ENCODE data around the gene ZFAND3.

ZFAND3 gene

DNA sequence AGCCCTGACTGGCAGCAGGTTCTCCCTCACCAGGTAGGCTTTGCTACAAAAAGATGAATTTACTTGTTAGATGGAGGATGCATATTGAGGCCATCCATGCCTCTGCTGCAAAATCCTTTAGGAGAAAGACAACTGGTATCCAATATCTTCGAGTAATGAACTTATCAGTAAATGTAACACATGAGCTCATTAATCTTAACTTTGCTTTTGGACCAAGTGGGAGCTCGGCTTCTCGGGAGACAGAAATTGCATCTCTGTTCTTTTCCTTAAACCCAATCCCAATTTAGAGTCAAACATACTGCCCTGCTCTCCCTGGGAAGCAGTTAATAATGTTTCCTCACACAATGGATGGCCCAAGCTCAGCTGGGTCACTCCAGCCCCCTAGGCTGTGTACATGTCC, 330.5 kb downstream of the ZFAND3 start:
- ChIA-PET POLR2A (no interaction called here), CTCF (no interaction called here)
- TF ChIP-seq SUZ12 (IDR thresholded peaks at IDR 0.05) (no peak), FOXK2 (IDR thresholded peaks at IDR 0.05) (no peak), TARDBP (IDR thresholded peaks at IDR 0.05) (no peak), FOXM1 (IDR thresholded peaks at IDR 0.05; ENCODE audit: borderline replicate concordance) (no peak), CTBP1 (IDR thresholded peaks at IDR 0.05; ENCODE audit: borderline replicate concordance) (no peak), HDGF (IDR thresholded peaks at IDR 0.05; ENCODE audit: borderline replicate concordance) (no peak), L3MBTL2 (conservative IDR thresholded peaks at IDR 0.05) (no peak), SP1 (IDR thresholded peaks at IDR 0.05) (no peak), FOXA1 (IDR thresholded peaks at IDR 0.05) (no peak), ZNF384 (IDR thresholded peaks at IDR 0.05) (no peak), ARNT (IDR thresholded peaks at IDR 0.05) (no peak), ELF4 (IDR thresholded peaks at IDR 0.05) (no peak), NFRKB (IDR thresholded peaks at IDR 0.05) (no peak), BHLHE40 (IDR thresholded peaks at IDR 0.05; ENCODE audit: borderline replicate concordance) (no peak), LEF1 (IDR thresholded peaks at IDR 0.05; ENCODE audit: borderline replicate concordance) (no peak)
- TF ChIP-seq, protein P1, sequence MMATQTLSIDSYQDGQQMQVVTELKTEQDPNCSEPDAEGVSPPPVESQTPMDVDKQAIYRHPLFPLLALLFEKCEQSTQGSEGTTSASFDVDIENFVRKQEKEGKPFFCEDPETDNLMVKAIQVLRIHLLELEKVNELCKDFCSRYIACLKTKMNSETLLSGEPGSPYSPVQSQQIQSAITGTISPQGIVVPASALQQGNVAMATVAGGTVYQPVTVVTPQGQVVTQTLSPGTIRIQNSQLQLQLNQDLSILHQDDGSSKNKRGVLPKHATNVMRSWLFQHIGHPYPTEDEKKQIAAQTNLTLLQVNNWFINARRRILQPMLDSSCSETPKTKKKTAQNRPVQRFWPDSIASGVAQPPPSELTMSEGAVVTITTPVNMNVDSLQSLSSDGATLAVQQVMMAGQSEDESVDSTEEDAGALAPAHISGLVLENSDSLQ (IDR thresholded peaks at IDR 0.05), result no peak
- DNase-seq (ENCODE audit: extremely low spot score), result no peak

DNA sequence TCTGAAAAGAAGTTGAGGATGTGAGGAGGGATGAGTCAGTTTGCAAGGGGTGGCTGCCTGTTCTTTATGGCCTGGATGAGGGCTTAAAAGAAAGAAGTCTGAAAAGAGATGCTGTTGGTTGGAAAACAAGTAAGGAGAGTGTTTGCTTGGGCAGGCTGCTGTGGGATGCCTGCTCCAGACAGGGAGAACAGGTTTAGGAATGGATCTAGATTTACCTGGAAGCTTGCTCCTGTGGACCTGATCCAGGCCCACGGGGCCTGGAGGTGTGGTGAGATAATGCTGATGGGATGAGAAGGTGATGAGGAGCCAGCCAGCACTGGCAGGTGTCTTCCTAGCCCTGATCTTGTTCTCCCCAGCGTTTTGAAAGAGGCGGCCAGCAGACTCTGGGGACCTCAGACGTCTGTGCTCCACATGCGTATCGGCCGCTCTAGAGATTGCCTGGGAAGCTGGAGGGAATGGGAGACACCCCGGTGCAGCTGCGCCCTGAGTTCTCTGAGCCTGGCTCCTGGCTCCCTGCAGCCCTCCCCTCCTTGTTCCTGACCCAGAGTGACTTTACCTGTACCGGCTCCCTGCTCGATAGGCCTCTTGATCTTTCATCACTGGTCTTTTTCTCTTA, 331.3 kb downstream of the ZFAND3 start:
- POLR2A ChIA-PET, result no interaction called here

DNA sequence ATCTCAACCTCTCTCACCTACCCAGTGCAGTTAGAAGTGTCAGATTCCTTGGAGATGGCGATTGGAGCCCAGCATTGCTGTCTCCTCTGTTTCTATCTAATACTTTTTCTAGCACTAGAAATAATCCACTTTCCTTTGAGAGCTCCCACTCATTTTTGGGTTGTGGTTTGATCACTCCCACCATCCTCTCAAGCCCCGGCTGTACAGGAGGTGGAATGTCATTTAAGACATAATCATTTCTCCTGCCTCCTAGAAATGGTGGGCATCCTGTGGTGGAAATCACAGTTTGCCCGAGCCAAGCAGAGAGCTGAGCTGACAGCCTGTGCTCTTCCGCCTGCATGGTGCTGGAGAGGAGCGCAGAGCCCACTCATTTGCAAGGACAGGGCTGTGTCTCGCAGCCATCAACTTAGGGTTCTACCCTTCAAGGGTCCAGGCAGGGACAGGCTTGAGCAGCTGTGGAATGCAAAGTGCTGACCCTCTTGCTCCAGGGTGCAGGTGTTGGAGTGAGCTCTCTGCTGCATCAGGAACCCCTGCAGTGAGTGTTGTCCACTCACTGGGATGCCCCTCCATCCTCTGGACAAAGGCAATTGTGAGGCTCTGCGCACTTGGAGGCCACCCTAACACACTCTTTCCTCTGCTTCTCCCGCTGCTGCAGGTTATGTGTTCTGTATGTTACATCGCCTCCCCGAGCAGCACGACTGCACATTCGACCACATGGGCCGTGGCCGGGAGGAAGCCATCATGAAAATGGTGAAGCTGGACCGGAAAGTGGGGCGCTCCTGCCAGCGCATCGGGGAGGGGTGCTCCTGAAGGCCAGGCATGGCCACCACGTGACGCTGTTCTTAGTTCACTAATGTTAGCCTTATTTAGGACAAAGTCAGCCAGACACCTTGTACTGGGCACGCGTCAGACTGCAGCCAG, 332.3 kb downstream of the ZFAND3 start:
- ChIA-PET CTCF (no interaction called here), POLR2A (no interaction called here)
- DNase-seq (ENCODE audit: extremely low spot score), result no peak
- TF ChIP-seq FOXM1 (IDR thresholded peaks at IDR 0.05; ENCODE audit: borderline replicate concordance) (no peak), HDGF (IDR thresholded peaks at IDR 0.05; ENCODE audit: borderline replicate concordance) (no peak), TARDBP (IDR thresholded peaks at IDR 0.05) (no peak), SUZ12 (IDR thresholded peaks at IDR 0.05) (no peak), L3MBTL2 (conservative IDR thresholded peaks at IDR 0.05) (no peak), SP1 (IDR thresholded peaks at IDR 0.05) (no peak), NFRKB (IDR thresholded peaks at IDR 0.05) (no peak), BHLHE40 (IDR thresholded peaks at IDR 0.05; ENCODE audit: borderline replicate concordance) (no peak), ZNF384 (IDR thresholded peaks at IDR 0.05) (no peak), ELF4 (IDR thresholded peaks at IDR 0.05) (no peak)

More for the DNA sequence above, 331.3 kb downstream of the ZFAND3 start:
- TF ChIP-seq L3MBTL2 (conservative IDR thresholded peaks at IDR 0.05), result no peak
- TF ChIP-seq, protein P1 (IDR thresholded peaks at IDR 0.05), result no peak
- DNase-seq (ENCODE audit: extremely low spot score), result no peak
- CTCF ChIA-PET, result no interaction called here

DNA sequence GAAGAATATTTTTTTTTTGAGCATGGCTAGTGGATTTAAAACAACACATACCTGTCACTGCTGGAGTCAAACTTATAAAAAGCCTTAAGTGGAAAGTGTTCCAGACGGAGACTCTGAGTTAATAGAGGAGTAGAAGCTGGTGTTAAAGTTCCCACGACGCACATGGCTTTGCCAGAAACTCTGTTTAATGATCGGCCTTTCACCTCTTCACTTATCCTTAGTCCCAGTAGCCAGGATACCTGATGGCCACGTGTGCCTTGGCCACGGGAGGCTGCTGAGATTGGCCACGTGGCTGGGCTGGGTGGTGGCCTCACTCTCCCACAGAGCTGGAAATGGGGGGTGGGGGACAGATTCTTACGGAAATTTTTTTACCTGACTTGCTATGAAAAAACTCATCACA, 333.1 kb downstream of the ZFAND3 start:
- TF ChIP-seq FOXA1 (IDR thresholded peaks at IDR 0.05) (no peak), TARDBP (IDR thresholded peaks at IDR 0.05) (no peak), ELF4 (IDR thresholded peaks at IDR 0.05) (no peak), SP1 (IDR thresholded peaks at IDR 0.05) (no peak), LEF1 (IDR thresholded peaks at IDR 0.05; ENCODE audit: borderline replicate concordance) (no peak), FOXK2 (IDR thresholded peaks at IDR 0.05) (no peak), BHLHE40 (IDR thresholded peaks at IDR 0.05; ENCODE audit: borderline replicate concordance) (no peak), ZNF384 (IDR thresholded peaks at IDR 0.05) (no peak)
- POLR2A ChIA-PET, result no interaction called here
- DNase-seq (ENCODE audit: extremely low spot score), result no peak
- CTCF ChIA-PET, result no interaction called here

DNA sequence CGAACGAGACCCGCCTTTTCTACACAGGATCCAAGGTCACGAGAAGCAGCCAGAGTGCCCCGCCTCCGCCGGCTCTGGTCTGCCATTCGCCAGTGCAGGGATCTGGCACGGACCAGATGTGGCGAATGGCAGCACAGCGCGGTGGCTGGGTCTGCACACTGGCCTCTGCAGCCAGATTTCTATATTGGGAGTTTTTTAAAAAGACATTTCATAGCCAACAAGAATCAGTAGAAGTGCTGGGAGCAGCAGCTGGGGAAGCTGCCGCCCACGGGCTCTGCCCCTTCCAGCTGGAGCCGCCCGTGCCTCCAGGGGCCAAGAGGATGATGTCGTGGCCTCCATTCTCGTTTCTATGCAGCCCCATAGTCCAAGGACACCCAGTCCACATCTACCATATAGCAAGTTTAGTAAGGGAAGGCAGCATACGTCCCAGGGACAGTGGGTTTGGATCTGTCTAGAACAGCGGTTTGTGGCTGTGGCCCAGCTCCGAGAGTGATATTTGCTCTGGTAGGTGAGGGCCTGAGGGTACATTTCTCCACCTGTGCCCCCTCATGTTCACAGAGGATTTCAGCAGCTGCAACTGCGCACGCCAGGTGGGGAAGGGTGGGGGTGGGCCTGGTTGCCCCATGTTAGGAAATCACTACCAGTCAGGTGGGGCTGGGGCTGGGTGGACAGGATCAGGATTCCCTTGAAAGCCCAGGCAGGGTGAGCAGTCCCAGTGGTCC, 333.7 kb downstream of the ZFAND3 start:
- DNase-seq (ENCODE audit: extremely low spot score), result no peak
- ChIA-PET CTCF (no interaction called here), POLR2A (no interaction called here)
- TF ChIP-seq, protein P1 (IDR thresholded peaks at IDR 0.05), result no peak
- TF ChIP-seq TARDBP (IDR thresholded peaks at IDR 0.05) (no peak), LEF1 (IDR thresholded peaks at IDR 0.05; ENCODE audit: borderline replicate concordance) (no peak), NFRKB (IDR thresholded peaks at IDR 0.05) (no peak), ARNT (IDR thresholded peaks at IDR 0.05) (no peak), FOXA1 (IDR thresholded peaks at IDR 0.05) (no peak), CTBP1 (IDR thresholded peaks at IDR 0.05; ENCODE audit: borderline replicate concordance) (no peak), BHLHE40 (IDR thresholded peaks at IDR 0.05; ENCODE audit: borderline replicate concordance) (no peak), SP1 (IDR thresholded peaks at IDR 0.05) (no peak), FOXK2 (IDR thresholded peaks at IDR 0.05) (no peak), SUZ12 (IDR thresholded peaks at IDR 0.05) (no peak), L3MBTL2 (conservative IDR thresholded peaks at IDR 0.05) (no peak)
